Neural crest cell (in vitro differentiated cells): ENCODE data around the gene MEI4. TPM values are rescaled to one million over a fixed set of nuclear protein-coding genes. Genes with fewer than 3 reads are reported as not detected.
"Not testable (repeated sequence)": the region's sequence is repeated elsewhere in the genome, so short reads cannot be mapped to it uniquely, and the experiment has no call there.

ENCODE experiments used
- DNase-seq: peaks from one replicate; pipeline ENCODE4 v3.0.0; 2021; ENCODE audit warnings: low read depth, mixed read lengths, low spot score
- H3K27ac Mint-ChIP-seq: one replicate; pipeline ENCODE4 v1.8.0; 2021; ENCODE audit warnings: mild to moderate bottlenecking, mixed read lengths; ENCODE audit not compliant: unreplicated experiment
- H3K27me3 Mint-ChIP-seq: 2 replicates; pipeline ENCODE4 v1.8.0; 2021; ENCODE audit warnings: low read depth, mild to moderate bottlenecking, mixed read lengths
- H3K36me3 Mint-ChIP-seq: 2 replicates; pipeline ENCODE4 v1.8.0; 2021; ENCODE audit warnings: low read depth, mild to moderate bottlenecking, mixed read lengths
- H3K4me1 Mint-ChIP-seq: 2 replicates; pipeline ENCODE4 v1.8.0; 2021; ENCODE audit warnings: mixed read lengths
- H3K4me3 Mint-ChIP-seq: one replicate; pipeline ENCODE4 v1.8.0; 2021; ENCODE audit warnings: mild to moderate bottlenecking, mixed read lengths
- H3K9me3 Mint-ChIP-seq: 2 replicates; pipeline ENCODE4 v1.8.0; 2021; ENCODE audit warnings: mixed read lengths
- CTCF ChIP-seq: fragments of 200-600 bp; sonication (generic); conservative IDR thresholded peaks from 2 replicates; pipeline ENCODE4 v1.5.0; 2021; ENCODE audit warnings: antibody characterized with exemption, mild to moderate bottlenecking
- total RNA-seq: library from RNA; stranded (reverse); gene quantifications from 2 replicates; pipeline ENCODE4 v1.2.1, GENCODE V29; 2021

MEI4 gene
- total RNA-seq, 1 donor from 2014 or later, result 0.44 TPM

DNA sequence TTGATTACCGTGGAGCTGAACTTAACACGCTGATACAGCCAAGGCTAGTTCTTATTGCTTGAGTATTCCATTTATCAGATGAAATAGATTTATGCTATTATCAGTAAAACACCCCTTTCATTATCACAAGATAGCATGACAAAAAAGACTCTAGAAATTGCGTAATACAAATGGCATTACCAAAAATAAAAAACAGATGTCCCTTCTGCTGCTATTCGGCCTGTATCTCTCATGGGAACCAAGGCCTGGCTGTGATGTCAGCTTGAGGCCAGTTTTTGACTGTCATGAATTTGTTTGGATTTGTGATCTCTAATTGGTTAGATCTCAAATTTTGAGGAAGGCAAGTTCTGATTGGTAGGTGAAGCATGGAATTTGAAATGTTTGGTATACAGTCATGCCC, 25.2 kb downstream of the MEI4 start:
- H3K9me3 Mint-ChIP-seq, result no peaks in the 10 kb centered on the region
- no peak overlapping the region for H3K4me3 Mint-ChIP-seq

DNA sequence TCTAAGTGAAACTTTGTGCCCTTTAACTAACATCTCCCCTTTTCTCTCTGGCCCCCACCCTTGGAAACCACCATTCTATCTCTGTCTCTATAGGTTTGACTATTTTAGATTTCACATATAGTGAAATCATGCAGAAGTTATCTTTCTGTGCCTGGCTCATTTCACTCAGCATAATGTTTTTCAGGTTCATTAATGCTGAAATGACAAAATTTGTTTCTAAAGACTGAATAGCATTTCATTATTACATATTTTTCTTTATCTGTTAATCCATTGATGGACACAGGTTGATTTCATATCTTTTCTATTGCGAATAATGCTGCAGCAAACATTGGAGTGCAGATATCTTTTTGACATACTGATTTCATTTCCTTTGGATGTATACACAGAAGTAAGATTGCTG, 30.7 kb downstream of the MEI4 start:
- Mint-ChIP-seq H3K27ac (no peak overlapping the region), H3K4me1 (no peaks in the 10 kb centered on the region), H3K4me3 (no peak overlapping the region), H3K27me3 (no peaks in the 10 kb centered on the region), H3K9me3 (no peaks in the 10 kb centered on the region), H3K36me3 (no peaks in the 10 kb centered on the region)
- no peak for DNase-seq
- no peak for TF ChIP-seq CTCF

More for the DNA sequence above, 25.2 kb downstream of the MEI4 start:
- TF ChIP-seq CTCF, result no peak
- H3K4me1 Mint-ChIP-seq, result no peaks in the 10 kb centered on the region
- H3K36me3 Mint-ChIP-seq, result no peaks in the 10 kb centered on the region
- no peak overlapping the region for H3K27ac Mint-ChIP-seq
- H3K27me3 Mint-ChIP-seq, result no peaks in the 10 kb centered on the region
- no peak for DNase-seq

DNA sequence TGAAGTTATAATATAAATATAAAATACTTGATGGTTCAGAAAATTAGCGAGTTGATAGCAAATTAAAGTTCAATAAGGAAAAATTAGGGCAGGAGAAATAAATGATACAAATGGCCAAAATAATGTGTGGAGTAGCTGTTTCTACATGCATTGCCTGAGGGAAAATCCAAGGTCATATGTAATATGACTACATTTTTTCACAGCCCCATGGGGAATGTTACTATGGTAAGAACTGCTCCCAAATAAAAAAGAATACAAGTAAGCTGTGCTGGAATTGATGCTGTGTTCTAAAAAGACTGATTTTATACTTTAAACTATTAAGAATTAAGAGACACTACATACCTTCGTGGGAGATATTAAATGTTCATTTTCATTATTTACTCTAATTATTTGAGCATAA, 34.1 kb downstream of the MEI4 start:
- Mint-ChIP-seq H3K27me3 (no peaks in the 10 kb centered on the region), H3K4me3 (no peak overlapping the region), H3K27ac (no peak overlapping the region), H3K9me3 (no peaks in the 10 kb centered on the region), H3K36me3 (no peaks in the 10 kb centered on the region), H3K4me1 (no peaks in the 10 kb centered on the region)
- no peak for DNase-seq
- no peak for TF ChIP-seq CTCF

DNA sequence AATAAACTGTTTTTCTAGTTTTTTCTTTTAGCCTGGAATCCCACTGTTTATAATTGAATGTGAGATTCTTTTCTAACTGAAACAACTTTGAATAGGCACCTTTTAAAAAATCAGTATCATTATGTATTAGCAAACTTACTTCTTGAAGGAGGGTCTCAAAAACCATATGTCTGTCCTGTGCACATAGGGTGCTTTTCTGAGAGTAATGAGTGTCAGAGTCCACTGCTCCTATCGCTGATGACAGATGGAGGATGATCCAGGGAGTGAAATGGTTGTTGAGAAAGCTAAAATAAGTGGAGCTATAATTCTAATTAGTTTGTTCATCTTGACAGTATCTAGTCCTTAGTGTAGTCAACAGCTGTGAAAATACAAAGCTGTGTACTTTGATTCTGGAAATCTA, 35.8 kb downstream of the MEI4 start:
- Mint-ChIP-seq H3K4me1 (no peaks in the 10 kb centered on the region), H3K36me3 (no peaks in the 10 kb centered on the region), H3K9me3 (no peaks in the 10 kb centered on the region), H3K27me3 (no peaks in the 10 kb centered on the region), H3K27ac (no peak overlapping the region), H3K4me3 (no peak overlapping the region)
- TF ChIP-seq CTCF, result no peak
- no peak for DNase-seq

GRCh38 chr6:77700095-77700494, 47.3 kb downstream of the MEI4 start:
- not testable (repeated sequence) for H3K27ac Mint-ChIP-seq, H3K4me1 Mint-ChIP-seq, H3K36me3 Mint-ChIP-seq, H3K9me3 Mint-ChIP-seq, H3K27me3 Mint-ChIP-seq, H3K4me3 Mint-ChIP-seq, DNase-seq

- TF ChIP-seq CTCF, result no peak
These were observed 54.8 kb downstream of the MEI4 start for GRCh38 chr6:77707603-77708002.

More at GRCh38 chr6:77707603-77708002, 54.8 kb downstream of the MEI4 start:
- no peak overlapping the region for H3K27ac Mint-ChIP-seq
- no peaks in the 10 kb centered on the region for H3K4me1 Mint-ChIP-seq
- peaks cover 4% of the 10 kb centered on the region for H3K36me3 Mint-ChIP-seq
- DNase-seq, result no peak
- no peak overlapping the region for H3K4me3 Mint-ChIP-seq
- no peaks in the 10 kb centered on the region for H3K27me3 Mint-ChIP-seq
- H3K9me3 Mint-ChIP-seq, result peaks cover 12% of the 10 kb centered on the region
